Skeletal muscle cell (primary cell): ENCODE data around the gene TSFM.

Experiments
- DNase-seq: peaks from one replicate; pipeline ENCODE4 v3.0.0-alpha.2; 2010; ENCODE audit warnings: low read depth
- H3K4me3 ChIP-seq: 2 replicates; pipeline ENCODE4 v1.5.1; 2011; ENCODE audit warnings: low read depth, mild to moderate bottlenecking, control low read depth, low read length, moderate library complexity

TSFM gene

DNA sequence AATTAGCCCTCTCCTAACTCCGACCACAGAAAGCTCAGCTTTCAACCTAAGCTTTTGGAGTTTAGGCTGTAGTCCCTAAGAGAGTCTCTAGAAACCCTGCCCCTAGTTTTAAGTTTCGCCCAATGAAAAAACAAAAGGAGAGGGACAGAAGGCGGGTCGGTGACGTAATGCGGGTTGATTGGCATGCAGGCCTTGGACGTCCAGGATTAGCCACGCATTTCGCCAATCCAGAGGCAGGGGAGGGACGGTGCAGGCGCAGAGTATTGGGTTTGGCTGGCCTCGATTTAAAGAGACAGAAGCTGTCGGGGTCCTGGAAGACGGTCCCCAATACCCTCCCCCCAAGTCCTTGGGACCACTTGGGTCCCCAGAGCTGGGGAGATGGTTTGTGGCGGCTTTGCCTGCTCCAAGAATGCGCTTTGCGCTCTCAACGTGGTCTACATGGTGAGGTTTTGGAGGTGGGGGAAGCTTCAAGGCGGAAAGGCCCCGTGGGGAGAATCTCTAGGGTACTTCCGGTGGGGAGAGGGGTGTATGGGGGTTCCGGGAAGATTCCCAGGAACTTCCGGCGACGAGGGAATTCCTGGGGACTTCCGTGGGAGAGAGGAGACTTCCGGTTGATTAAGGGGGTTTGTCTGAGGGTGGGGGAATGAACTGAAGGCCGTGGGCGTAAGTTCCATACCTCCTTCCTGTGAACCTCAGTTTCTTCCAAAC is 37.7 kb upstream of the TSFM start, which contains the start of gene TSPAN31:
Gene TSPAN31 (plus strand): TSS at position 263 of the 708 bp plus-strand sequence. CDS start 116 bp downstream, at position 379.
- peak within 1 kb of the TSS; percentile 93 for H3K4me3 ChIP-seq
- peak; percentile 96 for DNase-seq

DNA sequence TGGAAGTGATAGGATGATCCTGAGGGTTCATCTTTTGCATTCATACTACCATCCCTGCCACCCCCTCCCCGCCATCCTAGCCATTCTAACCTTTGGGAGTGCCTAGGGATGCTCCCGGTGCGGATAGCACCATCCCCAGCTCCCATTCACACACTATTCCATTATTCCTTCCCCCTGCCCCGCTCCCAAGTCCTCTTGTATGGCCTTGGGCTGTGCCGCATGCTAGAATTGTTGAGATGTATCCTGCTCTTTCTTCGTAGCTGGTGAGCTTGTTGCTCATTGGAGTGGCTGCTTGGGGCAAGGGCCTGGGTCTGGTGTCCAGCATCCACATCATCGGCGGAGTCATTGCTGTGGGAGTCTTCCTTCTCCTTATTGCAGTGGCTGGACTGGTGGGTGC is 37.1 kb upstream of the TSFM start:
- DNase-seq = no peak
- peak overlapping the region; percentile 93 for H3K4me3 ChIP-seq

DNA sequence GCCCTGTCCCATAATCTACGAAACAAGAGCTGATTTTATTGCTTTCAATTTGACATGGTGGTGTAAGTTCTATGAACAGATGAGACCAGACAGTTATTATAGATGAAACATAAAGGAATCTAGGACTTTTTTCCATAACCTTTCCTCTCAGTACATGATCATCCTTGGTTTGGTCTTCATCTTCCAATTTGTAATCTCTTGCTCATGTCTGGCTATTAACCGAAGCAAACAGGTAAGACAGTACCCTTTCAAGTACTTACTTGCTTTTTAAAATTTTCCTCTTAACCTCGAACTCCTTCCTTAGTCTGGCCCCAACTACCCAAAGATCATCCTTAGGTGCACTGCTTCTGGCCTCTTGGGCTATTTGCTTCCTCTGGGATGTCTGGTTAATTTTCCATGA is 36.6 kb upstream of the TSFM start:
- H3K4me3 ChIP-seq = peak overlapping the region; percentile 93
- DNase-seq = no peak

GRCh38 chr12:57749061-57749460 is 33.5 kb upstream of the TSFM start:
- no peak for DNase-seq
- H3K4me3 ChIP-seq = no peak overlapping the region

- DNase-seq = no peak
- H3K4me3 ChIP-seq = peak overlapping the region; percentile 91
Observed at GRCh38 chr12:57750561-57751431, 31.8 kb upstream of the TSFM start.

DNA sequence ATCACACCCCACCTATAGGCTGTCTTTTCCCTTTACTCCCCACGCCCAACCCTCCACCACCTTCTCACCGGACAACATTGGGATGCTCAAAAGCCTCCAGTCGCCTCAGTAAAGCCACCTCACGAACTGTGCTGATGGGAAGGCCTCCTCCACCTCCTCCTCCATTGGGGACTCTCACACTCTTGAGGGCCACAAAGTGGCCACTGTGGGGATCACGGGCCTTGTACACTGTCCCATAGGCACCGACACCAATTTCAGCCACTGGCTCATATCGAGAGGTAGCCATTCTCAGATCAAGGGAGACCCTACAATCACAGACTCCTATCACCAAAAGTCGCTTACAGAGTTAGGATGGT is 31.2 kb upstream of the TSFM start:
- no peak for DNase-seq
- peak overlapping the region; percentile 91 for H3K4me3 ChIP-seq

DNA sequence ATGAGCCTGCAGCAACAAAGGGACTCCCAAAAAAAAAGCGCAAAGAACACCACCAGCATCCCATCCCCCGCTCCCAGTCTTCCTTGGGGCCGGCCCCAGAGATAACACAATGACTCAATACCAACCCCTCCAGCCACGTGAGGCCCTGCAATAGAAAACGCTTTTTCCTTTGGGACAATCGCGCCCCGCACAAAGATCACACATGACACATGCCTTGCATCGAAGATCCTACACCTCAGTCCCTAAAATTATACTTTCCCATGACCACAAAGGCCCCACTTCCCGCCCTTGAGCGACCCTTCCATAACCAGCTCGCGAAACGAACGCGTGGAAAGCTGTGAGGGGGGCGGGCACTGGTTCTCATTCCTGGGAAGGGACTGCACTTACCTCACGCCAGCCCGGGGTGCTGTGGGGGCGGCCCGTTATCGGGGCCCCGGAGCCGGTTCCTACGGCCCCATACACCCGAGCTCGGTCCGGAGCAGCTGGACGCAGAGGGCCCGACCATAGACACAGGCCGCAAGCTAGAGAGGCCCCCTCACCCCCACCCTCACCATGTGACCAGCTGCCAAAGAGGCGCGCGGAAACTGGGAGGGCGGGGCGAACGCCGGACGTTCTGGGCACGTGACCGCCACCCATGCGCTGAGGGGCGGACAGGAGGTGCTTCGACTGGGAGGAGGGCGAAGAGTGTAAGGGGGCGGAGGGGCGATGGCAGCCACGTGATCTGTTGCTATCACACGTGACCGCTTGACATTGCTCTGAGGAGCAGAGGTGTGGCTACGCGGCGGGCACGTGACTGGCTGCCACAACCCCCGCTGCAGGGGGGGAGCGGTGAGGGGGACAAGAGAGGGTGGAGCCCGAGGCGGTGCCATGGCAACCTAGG is 30.6 kb upstream of the TSFM start, which contains the start of gene CDK4:
Gene CDK4 (minus strand): TSS at position 523 of the 880 bp plus-strand sequence. CDS start 593 bp downstream, outside the sequence.
- peak within 1 kb of the TSS; percentile 91 for H3K4me3 ChIP-seq

GRCh38 chr12:57752668-57753000 is 30.0 kb upstream of the TSFM start:
- peak overlapping the region; percentile 36 for H3K4me3 ChIP-seq
- DNase-seq = no peak

More for the DNA sequence above, 30.6 kb upstream of the TSFM start, which contains the start of gene CDK4:
- DNase-seq = peak; percentile 100

DNA sequence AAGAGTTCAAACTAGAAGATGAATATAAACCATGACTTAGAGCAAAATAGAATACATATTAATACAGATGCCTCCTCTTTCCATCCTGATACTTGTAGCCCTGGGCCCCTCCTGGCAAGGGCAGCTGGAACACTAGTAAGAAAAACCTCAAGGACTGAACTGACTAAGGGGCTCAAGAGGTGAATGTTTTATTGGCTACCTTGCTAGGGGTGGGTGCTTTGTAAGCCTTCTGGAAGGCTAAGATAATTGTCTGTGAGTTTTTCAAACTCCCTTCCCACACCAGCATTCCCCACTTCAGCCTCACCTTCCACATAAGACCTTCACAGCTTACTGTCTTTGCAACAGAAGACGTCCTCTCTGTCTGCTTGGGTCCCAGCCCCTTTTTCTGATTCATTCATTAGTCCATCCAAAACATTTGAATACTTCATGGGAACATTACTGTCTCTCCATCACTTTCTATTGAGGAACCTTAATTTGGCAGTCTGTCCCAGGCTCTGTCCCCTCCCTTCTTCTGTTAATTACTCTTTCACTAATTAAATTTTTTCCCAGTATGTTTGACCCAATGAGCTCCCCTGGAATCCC is 28.7 kb upstream of the TSFM start:
- H3K4me3 ChIP-seq = no peak overlapping the region
- DNase-seq = no peak

GRCh38 chr12:57754411-57755193 is 28.0 kb upstream of the TSFM start, which contains the start of gene MARCHF9:
Gene MARCHF9 (plus strand): TSS chr12:57755103. CDS start chr12:57755529, 426 bp downstream.
- DNase-seq = no peak
- H3K4me3 ChIP-seq = peak within 1 kb of the TSS; percentile 60

- H3K4me3 ChIP-seq = peak overlapping the region; percentile 60
Observed at GRCh38 chr12:57755194-57755453, 27.5 kb upstream of the TSFM start.

DNA sequence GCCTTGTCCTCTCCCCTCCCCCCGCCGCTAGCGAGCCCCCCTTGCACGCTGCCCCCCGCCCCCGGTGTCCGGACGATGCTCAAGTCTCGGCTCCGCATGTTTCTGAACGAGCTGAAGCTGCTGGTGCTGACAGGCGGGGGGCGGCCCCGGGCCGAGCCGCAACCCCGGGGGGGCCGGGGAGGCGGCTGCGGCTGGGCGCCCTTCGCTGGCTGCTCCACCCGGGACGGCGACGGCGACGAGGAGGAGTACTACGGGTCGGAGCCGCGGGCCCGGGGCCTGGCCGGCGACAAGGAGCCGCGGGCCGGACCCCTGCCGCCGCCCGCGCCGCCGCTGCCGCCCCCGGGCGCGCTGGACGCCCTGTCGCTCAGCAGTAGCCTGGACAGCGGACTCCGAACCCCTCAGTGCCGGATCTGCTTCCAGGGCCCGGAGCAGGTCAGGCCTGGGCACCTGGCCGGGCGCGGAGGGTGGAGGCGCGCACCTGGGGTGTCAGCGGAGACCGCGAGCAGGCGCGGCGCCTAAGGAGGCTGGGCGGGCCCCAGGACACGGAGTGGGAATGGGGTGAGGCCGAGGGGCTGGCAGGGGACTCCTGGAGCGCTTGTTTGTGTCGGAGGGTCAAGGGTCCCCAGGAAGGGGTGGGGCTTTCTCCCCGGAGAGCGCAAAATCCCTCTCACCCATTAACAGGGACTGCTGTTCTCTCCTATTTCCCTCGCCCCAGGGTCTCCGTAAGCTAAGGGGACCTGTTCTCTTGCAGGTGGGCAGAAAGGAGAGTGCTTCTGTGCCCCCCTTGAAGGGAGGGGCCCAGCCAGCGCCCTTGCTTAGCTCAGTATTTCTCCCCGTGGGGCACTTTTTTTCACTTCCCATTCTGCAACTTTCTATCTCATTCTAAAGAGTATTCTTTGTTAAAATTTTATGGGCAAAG is 26.9 kb upstream of the TSFM start:
- H3K4me3 ChIP-seq = peak overlapping the region; percentile 60
- DNase-seq = no peak

More at GRCh38 chr12:57755194-57755453, 27.5 kb upstream of the TSFM start:
- DNase-seq = no peak

GRCh38 chr12:57756406-57757341 is 25.9 kb upstream of the TSFM start:
- H3K4me3 ChIP-seq = no peak overlapping the region
- no peak for DNase-seq

DNA sequence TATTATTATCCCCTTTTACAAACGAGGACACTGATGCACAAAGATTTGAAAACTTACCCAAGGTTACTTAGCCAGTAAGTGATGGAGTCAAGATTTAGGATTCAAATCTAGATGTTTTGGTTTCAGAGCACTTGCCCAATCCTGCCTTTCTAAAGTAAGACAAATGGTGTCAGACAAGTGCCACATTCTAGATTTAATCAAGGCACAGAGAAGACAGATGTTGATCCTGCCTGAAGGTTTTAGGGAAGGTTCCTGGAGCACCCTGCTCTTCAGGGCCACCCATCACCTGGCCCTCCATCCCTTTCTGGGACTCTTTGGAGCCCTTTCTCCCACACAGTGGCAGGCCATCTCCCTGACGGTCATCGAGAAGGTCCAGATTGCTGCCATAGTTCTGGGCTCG is 24.8 kb upstream of the TSFM start:
- H3K4me3 ChIP-seq = no peak overlapping the region
- no peak for DNase-seq

- no peak for DNase-seq
- no peak overlapping the region for H3K4me3 ChIP-seq
Observed at GRCh38 chr12:57758552-57759359, 23.8 kb upstream of the TSFM start.
